Retina (tissue), 1 donor: ENCODE results near the gene COL9A1.

Source experiments
- DNase-seq: peaks from one replicate; pipeline ENCODE4 v3.0.0-alpha.2; 2016

The COL9A1 gene

DNA sequence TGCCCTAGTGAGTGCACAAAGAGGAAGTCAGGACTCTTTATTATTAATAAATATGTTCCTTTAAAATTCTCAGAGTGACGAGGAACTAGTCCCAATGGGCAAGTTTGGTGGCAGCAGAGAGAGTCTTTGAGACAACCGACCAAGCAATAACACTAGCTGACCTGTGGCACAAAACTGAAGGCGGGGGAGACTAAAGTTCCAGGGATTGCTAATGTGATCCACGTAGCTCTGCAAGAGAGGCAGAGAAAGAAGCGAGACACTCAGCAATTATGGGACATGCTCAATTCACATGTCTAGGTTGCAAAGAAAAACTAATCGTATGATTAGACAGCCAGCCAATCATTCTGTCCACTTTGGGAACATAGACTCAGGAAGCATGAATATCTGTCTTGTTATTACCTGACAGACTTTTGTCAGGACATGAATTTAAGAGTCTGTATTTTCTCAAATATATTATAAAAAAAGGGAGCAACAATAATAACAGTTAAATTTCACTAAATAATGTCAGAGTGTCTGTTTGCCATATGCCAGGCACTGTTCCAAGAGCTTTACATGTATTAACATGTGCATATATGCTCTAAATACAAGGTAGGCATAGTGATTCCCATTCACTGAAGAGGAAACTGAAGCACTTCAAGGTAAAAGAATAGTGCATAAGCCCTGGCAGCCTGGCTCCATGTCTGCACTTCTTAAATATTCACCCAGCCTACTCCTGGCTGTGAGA, 81.0 kb downstream of the COL9A1 start:
- DNase-seq = no peak

- no peak for DNase-seq
Measured at GRCh38 chr6:70221025-70221714, 81.7 kb downstream of the COL9A1 start.

DNA sequence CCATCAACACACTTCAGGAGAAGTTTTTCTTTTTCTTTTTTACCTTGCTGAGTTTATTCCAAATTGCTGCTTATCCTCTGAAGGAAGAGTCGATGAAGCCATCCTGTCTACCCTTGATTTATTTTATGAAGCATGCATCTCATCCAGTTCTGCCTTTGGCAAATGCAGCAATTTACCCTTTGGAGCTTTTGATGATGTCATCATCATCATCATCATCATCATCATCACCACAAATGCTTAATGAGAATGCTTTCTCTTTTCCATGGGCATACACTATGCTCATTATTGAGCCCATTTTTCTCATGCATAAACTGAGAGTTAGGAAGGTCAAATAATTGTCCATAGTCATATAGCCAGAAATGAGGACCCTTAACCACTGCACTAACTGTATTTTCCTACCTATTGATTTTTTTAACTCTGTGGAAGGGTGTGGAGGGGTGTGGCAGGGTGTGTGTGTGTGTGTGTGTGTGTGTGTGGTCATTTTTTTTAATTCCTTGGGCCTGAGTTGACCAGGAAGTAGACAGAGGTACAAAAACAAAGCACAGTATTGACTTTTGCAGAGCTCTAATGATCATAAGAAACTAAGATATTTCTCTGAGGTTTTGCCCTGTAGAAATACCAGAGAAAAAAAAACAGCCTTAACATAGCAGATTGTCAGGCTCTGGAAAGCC, 82.8 kb downstream of the COL9A1 start:
- DNase-seq = no peak

- DNase-seq = no peak
Measured at GRCh38 chr6:70216767-70217166, 86.1 kb downstream of the COL9A1 start.

- no peak for DNase-seq
Measured at GRCh38 chr6:70215460-70216108, 87.3 kb downstream of the COL9A1 start.

DNA sequence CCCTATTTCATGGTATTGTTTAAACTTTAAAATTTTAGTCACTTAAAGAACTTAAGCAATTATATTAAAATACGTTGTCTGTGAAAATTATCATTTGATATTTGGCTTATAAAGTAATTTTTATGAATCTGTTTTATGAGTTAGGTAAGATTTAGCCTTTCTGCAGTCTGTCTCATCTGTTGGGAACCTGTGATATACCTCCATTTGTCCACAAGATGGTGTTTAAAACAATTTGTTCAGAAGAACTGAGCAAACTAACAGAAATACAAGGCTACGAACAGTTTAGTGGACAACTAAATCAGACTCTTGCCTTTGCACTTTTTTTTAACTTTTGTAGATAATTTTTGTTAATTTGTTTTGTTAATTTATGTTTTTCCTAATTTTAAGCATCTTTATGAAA, 92.4 kb downstream of the COL9A1 start:
- DNase-seq = no peak

DNA sequence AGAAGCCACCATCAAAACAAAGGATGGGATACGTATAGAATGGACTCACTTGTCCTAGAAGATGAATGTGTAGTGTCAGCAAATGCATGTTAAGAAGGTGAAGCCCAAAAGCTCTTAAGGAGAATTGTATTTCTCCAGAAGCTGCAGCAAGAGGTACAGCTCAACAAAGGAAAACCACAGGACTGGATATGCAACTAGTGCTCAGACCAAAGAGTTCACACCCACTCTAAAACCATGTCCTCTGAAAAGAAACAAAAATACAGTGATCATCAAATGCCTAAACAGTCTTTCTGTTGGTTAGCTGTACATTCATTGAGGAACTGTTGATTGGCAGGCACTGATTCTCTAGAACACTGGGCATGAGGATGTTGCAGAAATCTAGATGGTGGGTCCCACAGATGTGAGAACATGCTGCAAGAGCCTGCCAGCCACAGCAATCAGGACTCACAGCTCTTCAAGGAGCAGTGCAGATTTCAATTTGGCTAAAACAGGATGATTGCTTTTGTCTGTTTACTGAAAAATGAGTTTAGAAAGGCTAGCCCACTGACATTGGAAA, 94.6 kb downstream of the COL9A1 start:
- DNase-seq = no peak

- no peak for DNase-seq
Measured at GRCh38 chr6:70198785-70199184, 104.1 kb downstream of the COL9A1 start.

GRCh38 chr6:70196531-70196930, 106.4 kb downstream of the COL9A1 start:
- DNase-seq = no peak

DNA sequence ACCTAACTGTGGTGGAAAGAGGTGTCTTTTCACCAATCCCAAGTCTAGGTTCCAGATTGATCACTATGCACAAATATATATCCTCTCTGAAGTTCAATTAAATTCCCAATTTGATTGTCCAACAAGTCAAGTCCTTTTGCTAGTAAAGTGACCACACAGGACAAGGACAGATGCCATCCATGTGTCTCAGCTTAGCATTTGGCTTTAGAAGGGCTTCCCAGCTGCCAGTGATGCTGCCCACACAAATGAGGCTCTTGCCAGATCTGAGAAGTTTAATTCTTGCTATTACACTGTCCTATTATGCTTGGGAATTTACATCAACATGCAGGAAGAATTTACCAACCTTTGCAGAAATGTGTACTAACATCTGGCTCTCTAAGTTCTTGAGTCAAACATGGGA, 108.5 kb downstream of the COL9A1 start:
- DNase-seq = no peak

GRCh38 chr6:70188202-70188601, 114.7 kb downstream of the COL9A1 start:
- no peak for DNase-seq

DNA sequence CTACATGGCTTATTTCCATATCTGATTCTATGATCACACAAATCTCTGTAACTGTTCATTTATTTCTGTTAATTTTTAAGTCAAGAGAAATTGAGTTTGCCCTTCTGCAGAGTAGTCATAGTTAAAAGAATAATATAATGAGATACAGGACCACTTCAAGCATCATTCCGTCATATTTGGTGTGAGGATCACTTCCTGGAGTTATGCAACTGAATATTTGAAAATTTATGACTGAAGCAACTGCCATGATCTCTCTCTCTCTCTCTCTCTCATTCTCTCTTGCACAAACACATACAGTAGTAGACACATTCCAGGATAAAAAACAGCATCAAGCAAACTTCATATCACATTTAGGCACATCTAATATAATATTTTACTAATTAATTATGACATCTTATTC, 116.4 kb downstream of the COL9A1 start:
- DNase-seq = no peak

DNA sequence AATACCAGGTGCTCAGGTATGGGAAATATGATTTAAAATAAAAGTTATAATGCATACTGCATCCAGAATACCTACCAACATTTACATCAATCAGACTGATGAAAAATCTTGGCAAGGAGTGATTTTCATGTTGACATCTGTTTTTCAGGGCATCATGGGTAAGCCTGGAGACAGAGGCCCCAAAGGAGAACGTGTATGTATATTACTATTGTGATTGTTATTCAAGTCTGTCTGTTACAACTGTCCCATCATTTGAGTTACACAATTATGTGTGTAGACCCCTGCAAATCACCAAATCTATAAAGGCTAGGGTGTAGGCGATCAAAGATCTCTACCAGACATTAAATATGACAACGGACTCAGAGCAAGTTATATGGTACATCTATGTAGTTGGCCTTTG, 118.2 kb downstream of the COL9A1 start:
- DNase-seq = no peak

DNA sequence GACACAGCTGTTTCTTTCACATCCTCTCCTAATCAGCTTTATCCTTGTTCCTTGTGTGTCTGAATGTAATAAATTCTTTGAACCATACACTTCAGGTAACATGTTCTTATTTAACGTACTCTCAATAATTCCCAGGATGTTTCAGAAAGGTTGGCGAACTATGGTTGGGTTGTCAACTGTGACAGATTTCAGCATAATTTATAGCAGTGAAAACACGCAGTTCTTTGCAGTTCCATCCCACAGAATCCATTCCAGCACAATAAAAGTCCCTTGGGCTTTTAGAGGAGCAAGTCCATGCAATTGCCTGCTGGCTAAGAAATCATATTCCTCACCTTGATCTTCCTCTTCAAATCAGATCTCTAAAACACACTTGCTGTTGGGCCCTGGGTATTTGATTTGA, 119.3 kb downstream of the COL9A1 start:
- no peak for DNase-seq

- DNase-seq = no peak
Measured at GRCh38 chr6:70180901-70181599, 121.8 kb downstream of the COL9A1 start.

DNA sequence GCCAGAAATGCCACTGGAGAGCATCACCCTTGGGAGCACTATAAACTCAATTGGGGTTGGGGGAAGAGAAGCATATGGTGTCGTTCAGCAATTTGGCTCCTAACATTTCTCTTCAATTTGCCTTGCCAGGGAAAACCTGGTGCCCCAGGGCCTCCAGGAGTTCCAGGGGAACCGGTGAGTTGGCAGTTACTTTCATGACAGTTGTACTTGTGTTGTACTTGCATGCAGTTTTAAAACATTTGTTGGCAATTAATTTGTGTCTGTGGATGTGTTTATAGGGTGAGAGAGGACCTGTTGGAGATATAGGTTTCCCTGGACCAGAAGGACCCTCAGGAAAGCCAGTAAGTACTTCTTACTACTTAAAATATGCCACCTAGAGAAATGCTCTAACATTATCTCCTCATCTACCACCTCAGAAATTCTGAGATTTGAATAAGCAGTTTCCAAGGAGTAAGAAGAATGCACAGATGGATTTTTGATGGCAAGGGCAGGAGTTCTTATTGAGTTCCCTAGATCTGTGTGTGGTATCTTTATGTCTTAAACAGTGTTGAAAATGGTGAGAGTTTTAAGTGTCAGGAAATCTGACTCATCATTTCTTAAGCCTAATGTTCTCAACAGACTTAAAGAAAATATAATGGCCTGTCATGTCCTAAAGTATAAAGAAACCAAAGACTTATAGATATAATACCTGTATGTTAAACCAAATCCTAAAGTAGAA, 122.5 kb downstream of the COL9A1 start:
- DNase-seq = no peak

GRCh38 chr6:70176842-70177550, 125.9 kb downstream of the COL9A1 start:
- no peak for DNase-seq

DNA sequence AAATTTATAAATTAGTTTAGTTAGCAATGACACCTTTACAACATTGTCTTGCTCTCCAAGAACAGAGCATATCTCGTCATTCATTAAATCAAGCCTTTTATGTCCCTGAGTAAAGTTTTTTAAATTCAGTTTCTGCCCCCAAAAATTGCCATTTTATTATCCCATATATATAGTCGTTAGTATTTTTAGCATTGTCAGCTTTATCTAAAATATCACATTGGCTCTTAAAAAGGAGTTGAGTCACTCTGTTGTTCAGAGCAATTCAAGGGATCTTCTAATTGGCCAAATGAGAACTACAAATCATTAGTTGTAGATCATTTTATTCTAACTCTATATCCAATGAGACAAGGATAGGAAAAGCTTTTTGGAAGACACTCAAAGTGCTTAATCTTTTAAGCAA, 127.1 kb downstream of the COL9A1 start:
- DNase-seq = no peak

DNA sequence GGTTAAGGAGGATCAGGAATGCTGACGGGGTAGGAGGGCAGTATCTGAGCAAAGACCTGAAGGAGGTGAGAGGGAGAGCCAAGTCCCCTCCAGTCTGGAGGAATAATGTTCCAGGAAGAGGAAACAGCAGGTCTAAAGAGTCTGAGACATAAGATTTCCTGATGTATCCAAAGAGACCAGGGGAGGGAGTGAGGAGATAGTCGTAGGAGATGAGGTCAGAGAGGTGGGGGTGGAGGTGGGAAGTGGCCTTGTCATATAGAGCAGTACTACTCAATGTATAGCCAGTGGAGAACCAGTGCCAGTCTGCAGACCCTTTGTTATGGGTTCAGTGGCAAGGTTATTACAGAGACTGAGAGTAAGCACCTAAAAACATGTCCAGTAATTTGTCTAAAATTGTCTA, 130.6 kb downstream of the COL9A1 start:
- DNase-seq = no peak

DNA sequence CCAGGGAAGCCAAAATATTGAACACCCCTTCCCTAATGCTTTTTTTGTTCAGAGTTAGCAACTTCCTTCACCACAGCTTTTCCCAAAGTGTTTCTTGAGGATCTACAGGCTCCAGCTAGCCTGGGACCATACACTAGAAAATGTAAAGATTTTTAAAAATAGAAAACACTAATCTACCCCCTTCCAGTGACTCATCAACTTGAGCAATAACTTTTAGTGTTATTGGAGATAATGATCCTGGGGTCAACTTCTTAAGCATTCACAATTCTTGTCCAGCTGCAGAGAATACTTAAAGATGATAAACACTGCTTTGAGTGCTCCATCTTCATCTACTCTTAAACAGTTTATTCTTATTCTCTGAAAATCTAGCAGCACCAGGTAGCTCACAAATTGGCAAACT, 131.6 kb downstream of the COL9A1 start:
- no peak for DNase-seq

DNA sequence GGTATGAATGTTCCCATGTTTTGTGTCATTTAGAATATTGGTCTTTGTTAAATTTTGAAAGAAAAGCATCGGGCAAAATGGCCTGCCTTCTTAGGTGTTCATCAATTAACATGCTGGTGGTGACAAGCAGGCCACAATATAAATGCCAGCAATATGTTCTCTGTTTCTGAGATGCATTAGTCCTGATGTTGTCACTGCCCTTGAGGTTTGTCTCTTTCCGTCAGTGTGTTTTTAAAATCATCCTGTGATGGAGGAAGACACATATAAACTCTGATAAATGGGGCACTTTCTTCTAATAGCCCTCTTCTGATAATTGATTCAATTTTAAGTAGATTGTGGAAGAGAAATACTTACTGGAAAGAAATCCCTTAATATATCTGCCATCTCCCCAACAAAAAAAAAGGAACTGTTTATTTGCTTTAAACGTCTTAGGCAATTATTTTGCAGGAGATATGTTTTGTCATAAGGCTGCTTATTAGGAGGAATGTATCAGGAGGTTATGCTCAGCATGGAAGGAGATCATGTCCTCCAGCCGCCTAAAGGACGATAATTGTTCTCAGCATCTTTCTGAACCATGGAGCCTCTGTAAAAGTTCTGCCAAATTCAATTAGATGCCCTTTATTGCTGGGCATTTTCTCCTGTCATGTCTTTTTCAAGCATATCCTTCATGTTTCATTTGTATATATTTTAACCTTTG, 134.1 kb downstream of the COL9A1 start:
- peak; percentile 51 for DNase-seq
